K562 (cell line): ENCODE data around the gene FAM83F. TPM values are rescaled to one million over a fixed set of nuclear protein-coding genes. Genes with fewer than 3 reads are reported as not detected.

Experiments used
- ATAC-seq: fragments of 200-7000 bp; cut with Tn5 transposase; 3 replicates; pipeline ENCODE4 v1.9.1; 2020; ENCODE audit warnings: moderate library complexity
- BruUV-seq: library from RNA; stranded (reverse); fragments of 400-500 nt; replicated peaks from 2 replicates; lab custom pipeline; 2021; lab: Mats Ljungman, UMichigan
- CTCF ChIA-PET: fragments of 300-600 bp; formaldehyde crosslinking; extraction: SDS; loops from one replicate; lab custom pipeline; 2021; ENCODE audit warnings: low intra/inter-chr PET ratio; lab: Yijun Ruan, JAX
- POLR2A ChIA-PET: fragments of 300-600, 350-650 bp; sonication (Branson Sonifier 250); formaldehyde crosslinking; extraction: SDS; loops from one replicate; lab custom pipeline; 2021; ENCODE audit warnings: antibody characterized with exemption, inconsistent platforms; lab: Yijun Ruan, JAX
- DNase-seq, 4 experiments: peaks; one replicate each; pipeline versions ENCODE4 v3.0.0 to v3.0.0-alpha.2; 2011 to 2018; ENCODE audit warnings: low spot score in 3 of 4, mixed read lengths in 3 of 4; ENCODE audit errors: extremely low read depth in 1 of 4
- FAIRE-seq: peaks from 2 replicates; lab custom pipeline; 2011; peaks lifted over from hg19 to GRCh38; lab: Jason Lieb, UNC
- H2AFZ ChIP-seq: 2 replicates; pipeline ENCODE4 v1.6.0; 2011; ENCODE audit warnings: low read depth, low read length, control low read depth, inconsistent platforms
- H3K27ac ChIP-seq: fragments of 200-600 bp; 3 replicates; pipeline ENCODE4 v1.8.0; 2011; ENCODE audit warnings: low read depth, mild to moderate bottlenecking, control low read depth, inconsistent platforms, low read length, moderate library complexity, mixed read lengths; ENCODE audit errors: extremely low read depth
- H3K27me3 ChIP-seq, 2 experiments: fragments of 300-600 bp in 1 of 2; 2 replicates in 1 of 2; 3 replicates in 1 of 2; pipeline versions ENCODE4 v1.6.0 to v1.8.0; 2011; ENCODE audit warnings: inconsistent platforms in 2 of 2, low read length in 2 of 2, mild to moderate bottlenecking in 1 of 2, mixed read lengths in 1 of 2, moderate library complexity in 1 of 2; ENCODE audit not compliant: control insufficient read depth in 2 of 2, insufficient read depth in 2 of 2
- H3K36me3 ChIP-seq: fragments of 300-600 bp; 3 replicates; pipeline ENCODE4 v1.8.0; 2011; ENCODE audit warnings: mild to moderate bottlenecking, low read length, inconsistent platforms; ENCODE audit not compliant: control insufficient read depth, insufficient read depth
- H3K4me1 ChIP-seq, 2 experiments: fragments of 200-600 bp in 1 of 2; replicated peaks in 1 of 2; 2 replicates in 1 of 2; 3 replicates in 1 of 2; pipeline versions ENCODE4 v1.5.1 to v1.8.0; 2011; ENCODE audit warnings: inconsistent platforms in 2 of 2, low read length in 2 of 2, mild to moderate bottlenecking in 1 of 2, mixed read lengths in 1 of 2, moderate library complexity in 1 of 2; ENCODE audit not compliant: control insufficient read depth in 2 of 2, insufficient read depth in 2 of 2
- H3K4me2 ChIP-seq: 2 replicates; pipeline ENCODE4 v1.6.1; 2011; ENCODE audit warnings: low read length, control low read depth, inconsistent platforms, mixed read lengths; ENCODE audit not compliant: insufficient read depth
- H3K4me3 ChIP-seq: fragments of 200-600 bp; sonication (generic), shearing (Covaris generic); 2 replicates; pipeline ENCODE4 v1.5.1; 2016; ENCODE audit warnings: control low read depth, inconsistent platforms
- H3K79me2 ChIP-seq: fragments of 200-600 bp; 3 replicates; pipeline ENCODE4 v1.8.0; 2011; ENCODE audit warnings: low read length, inconsistent platforms; ENCODE audit not compliant: control insufficient read depth, insufficient read depth
- H3K9ac ChIP-seq, 2 experiments: 2 replicates each; pipeline versions ENCODE4 v1.6.0 to v1.6.1; 2011; ENCODE audit warnings: low read depth in 2 of 2, low read length in 2 of 2, control low read depth in 1 of 2, inconsistent platforms in 1 of 2, mild to moderate bottlenecking in 1 of 2, mixed read lengths in 1 of 2; ENCODE audit not compliant: insufficient read depth in 1 of 2
- H3K9me1 ChIP-seq: one replicate; pipeline ENCODE4 v1.6.0; 2011; ENCODE audit warnings: inconsistent platforms, mild to moderate bottlenecking, low read length, moderate library complexity; ENCODE audit not compliant: control insufficient read depth, insufficient read depth
- H3K9me3 ChIP-seq: replicated peaks from 2 replicates; pipeline ENCODE4 v1.5.1; 2011; ENCODE audit warnings: low read depth, low read length, inconsistent platforms; ENCODE audit not compliant: control insufficient read depth, insufficient read depth
- H4K20me1 ChIP-seq: replicated peaks from 2 replicates; pipeline ENCODE4 v1.6.1; 2011; ENCODE audit warnings: low read length, inconsistent platforms, mixed read lengths; ENCODE audit not compliant: control insufficient read depth, insufficient read depth
- CBX3 ChIP-seq, 2 experiments: IDR thresholded peaks; 1 replicate in 1 of 2; 2 replicates in 1 of 2; pipeline ENCODE4 v1.6.1; 2012; ENCODE audit warnings: inconsistent platforms in 2 of 2, low read length in 2 of 2, borderline replicate concordance in 1 of 2, control low read depth in 1 of 2
- CEBPG ChIP-seq, 3 experiments: fragments of 200-800 bp in 1 of 3; sonication (Bioruptor generic) in 1 of 3; sonication (generic) in 1 of 3; formaldehyde crosslinking in 1 of 3; IDR thresholded peaks in 2 of 3; conservative IDR thresholded peaks in 1 of 3; 2 replicates each; pipeline versions ENCODE4 v1.6.1 to v1.8.0; 2016 to 2022; ENCODE audit warnings: missing compliant biosample characterization in 2 of 3, missing genetic modification characterization in 2 of 3, mild to moderate bottlenecking in 1 of 3, missing genetic modification reagents in 1 of 3
- CREM ChIP-seq: IDR thresholded peaks from 2 replicates; pipeline ENCODE4 v1.6.1; 2014; ENCODE audit warnings: antibody characterized with exemption, low read depth
- FOXP4 ChIP-seq: sonication (generic); formaldehyde crosslinking; IDR thresholded peaks from 2 replicates; pipeline ENCODE4 v1.8.0; 2022; ENCODE audit warnings: mild to moderate bottlenecking, missing genetic modification reagents, borderline replicate concordance
- NFIX ChIP-seq: fragments of 250-450 bp; sonication (Bioruptor Pico); IDR thresholded peaks from 2 replicates; pipeline ENCODE4 v1.4.0; 2020; ENCODE audit warnings: low read depth, mild to moderate bottlenecking, moderate library complexity
- RHOXF2B ChIP-seq: fragments of 250-450 bp; sonication (Bioruptor Pico); conservative IDR thresholded peaks from 2 replicates; pipeline ENCODE4 v1.5.1; 2021
- ZEB2 ChIP-seq: fragments of 450-650 bp; IDR thresholded peaks from 2 replicates; pipeline ENCODE4 v1.6.1; 2016
- ZNF518B ChIP-seq: fragments of 250-450 bp; sonication (Bioruptor Pico); IDR thresholded peaks from 2 replicates; pipeline ENCODE4 v1.5.0; 2021; ENCODE audit warnings: mild to moderate bottlenecking, moderate library complexity
- ZNF584 ChIP-seq: fragments of 200-800 bp; sonication (Bioruptor generic); IDR thresholded peaks from 2 replicates; pipeline ENCODE4 v1.6.1; 2016; ENCODE audit warnings: low read depth, mild to moderate bottlenecking, missing genetic modification characterization, missing compliant biosample characterization
- ZNF592 ChIP-seq: fragments of 450-650 bp; IDR thresholded peaks from 2 replicates; pipeline ENCODE4 v1.6.1; 2017; ENCODE audit warnings: antibody characterized with exemption, mild to moderate bottlenecking
- WGBS: fragments of 100-300 bp; shearing (Covaris generic); methylation state at CpG from one replicate; pipeline ENCODE4 v1.1.6; 2016; ENCODE audit warnings: low coverage, mixed read lengths; ENCODE audit not compliant: insufficient coverage; ENCODE audit errors: missing lambda C conversion rate; 5-methylcytosine and 5-hydroxymethylcytosine counted together
- in situ Hi-C: fragments of 300-500 bp; cut with MboI; formaldehyde crosslinking; loops from 4 replicates; pipeline ENCODE4 v1.15.0; 2018; ENCODE audit warnings: inconsistent platforms, mixed read lengths
- intact Hi-C: fragments of 100-400 bp; cut with micrococcal nuclease; formaldehyde crosslinking; loops from 2 replicates; pipeline ENCODE4 v1.14.2; 2022
- polyA plus RNA-seq, 8 experiments: library from polyadenylated mRNA; depleted of rRNA in 4 of 8; stranded (reverse) in 5 of 8; unstranded in 3 of 8; fragments of >200 nt; fragmentation: Nextera tagmentation in 2 of 8; fragmentation: Illumina TruSeq in 1 of 8; extraction: Ambion mirVana in 2 of 8; extraction: Trizol in 1 of 8; gene quantifications; 2 replicates each; pipeline versions ENCODE4 v1.2.1 to v1.2.3, GENCODE V29; 2011 to 2014; ENCODE audit warnings: inconsistent platforms in 1 of 8, missing spikeins in 1 of 8
- total RNA-seq, 7 experiments: library from RNA; depleted of rRNA in 6 of 7; stranded (reverse); fragments of >200 nt in 6 of 7; fragmentation: Illumina TruSeq in 2 of 7; extraction: Trizol in 2 of 7; gene quantifications; 2 replicates each; pipeline versions ENCODE4 v1.2.1 to v1.2.3, GENCODE V29; 2011 to 2021; ENCODE audit warnings: low replicate concordance in 1 of 7

FAM83F gene
- total and polyA plus RNA-seq, 9 of the 15 experiments (the other 6 are each of a cell fraction or from before 2014, with no cell fraction given) = under 0.01 to 0.13 (median 0.04) TPM; not detected in 1

- Histone ChIP-seq H3K79me2 (no peaks in the 10 kb centered on the region), H3K9me1 (no peaks in the 10 kb centered on the region), H3K4me2 (peak overlapping the region; percentile 54), H2AFZ (peak overlapping the region; percentile 52), H3K4me1 (peaks cover 53 to 55% of the 10 kb centered on the region in 2 experiments), H3K27ac (peak overlapping the region; percentile 32; the same call in 2 of the 3 replicates), H3K9me3 (no peaks in the 10 kb centered on the region), H4K20me1 (no peaks in the 10 kb centered on the region), H3K27me3 (no peaks in the 10 kb centered on the region), H3K9ac (peak overlapping the region in 1 of 2 experiments; percentile 68; a peak in 1 of 4 replicates), H3K4me3 (no peak overlapping the region), H3K36me3 (no peaks in the 10 kb centered on the region)
- CTCF ChIA-PET = no interaction called here
- FAIRE-seq = peak; percentile 99
- ATAC-seq = peak; percentile 88
- 13% methylated on average over 15 of the region's 16 CpGs for WGBS
- DNase-seq = peak; percentile 65 to 92 (median 80)
- POLR2A ChIA-PET = interaction anchor here (0.6 to 1.9 kb wide), 5 partner anchors 11 to 471 kb away, joined by 3 to 10 read pairs (median 3); no protein-coding TSS in a partner anchor
- BruUV-seq = no TSS peak
- in situ Hi-C loops = no loop called here
- intact Hi-C loops = loop anchor here (5.0 kb wide), 1 partner anchor 67 kb away; no protein-coding TSS in a partner anchor
- no peak for TF ChIP-seq NFIX
- TF ChIP-seq ZNF518B (CRISPR knock-in tag) = no peak
- peak; percentile 63; the same call in 1 of the 2 replicates for TF ChIP-seq ZEB2
- TF ChIP-seq CEBPG (CRISPR knock-in tag; IDR thresholded peaks at IDR 0.05) = peak; percentile 92
- TF ChIP-seq CEBPG (tag; conservative IDR thresholded peaks at IDR 0.05 in 1 of 2, IDR thresholded peaks at IDR 0.05 in 1 of 2) = peak; percentile 81 to 93
- TF ChIP-seq CREM = peak; percentile 77
- 0 out of 2 replicates have a peak, but pooled peaks have one; percentile 45 for TF ChIP-seq ZNF584 (CRISPR knock-in tag)
- TF ChIP-seq ZNF592 = peak; percentile 65
- peak in 1 of 2 experiments; percentile 65; a peak in 1 of 3 replicates for TF ChIP-seq CBX3 (IDR thresholded peaks at IDR 0.05; ENCODE audit: borderline replicate concordance in 1 of 2, low read length in 2 of 2)
- TF ChIP-seq RHOXF2B = no peak
- 0 out of 2 replicates have a peak, but pooled peaks have one; percentile 30 for TF ChIP-seq FOXP4 (CRISPR knock-in tag)
Observed at GRCh38 chr22:39999144-39999757, 4.5 kb downstream of the FAM83F start.
